PC-9 (cell line): Measurements from ENCODE around the gene AGBL4. TPM values are rescaled to one million over a fixed set of nuclear protein-coding genes. Genes with fewer than 3 reads are reported as not detected.

ENCODE experiments used
- BruUV-seq: library from RNA; stranded (reverse); fragments of 400-500 nt; replicated peaks from 2 replicates; lab custom pipeline; 2021; lab: Mats Ljungman, UMichigan
- CTCF ChIA-PET: fragments of 300-600 bp; sonication (Branson Sonifier 250); formaldehyde crosslinking; loops from one replicate; lab custom pipeline; 2022; ENCODE audit warnings: antibody characterized with exemption; lab: Charles Lee
- POLR2A ChIA-PET: fragments of 300-600 bp; sonication (Branson Sonifier 250); formaldehyde crosslinking; loops from one replicate; lab custom pipeline; 2022; ENCODE audit warnings: antibody characterized with exemption; ENCODE audit not compliant: unreplicated experiment; lab: Charles Lee
- DNase-seq, 2 experiments: peaks; one replicate each; pipeline versions ENCODE4 v3.0.0 to v3.0.0-alpha.2; 2015 to 2022; ENCODE audit warnings: mixed read lengths in 1 of 2
- H2AFZ ChIP-seq: fragments of 200-600 bp; sonication (generic); 2 replicates; pipeline ENCODE4 v1.8.1; 2017; ENCODE audit warnings: antibody characterized with exemption
- H3F3A ChIP-seq: fragments of 200-600 bp; sonication (generic); 2 replicates; pipeline ENCODE4 v1.8.1; 2017; ENCODE audit warnings: antibody characterized with exemption, mild to moderate bottlenecking, low read depth; ENCODE audit not compliant: insufficient read depth
- H3K27ac ChIP-seq: fragments of 200-600 bp; sonication (generic); 2 replicates; pipeline ENCODE4 v1.6.1; 2016; ENCODE audit warnings: mixed run types
- H3K27me3 ChIP-seq: fragments of 200-600 bp; sonication (generic); 2 replicates; pipeline ENCODE4 v1.6.1; 2016; ENCODE audit warnings: low read depth, mixed run types; ENCODE audit not compliant: insufficient read depth
- H3K36me3 ChIP-seq: fragments of 200-600 bp; sonication (generic); 2 replicates; pipeline ENCODE4 v1.6.1; 2016; ENCODE audit warnings: low read depth, mixed run types
- H3K4me1 ChIP-seq: fragments of 200-600 bp; sonication (generic); replicated peaks from 2 replicates; pipeline ENCODE4 v1.6.1; 2016; ENCODE audit warnings: mixed run types; ENCODE audit not compliant: insufficient read depth
- H3K4me2 ChIP-seq: fragments of 200-600 bp; sonication (generic); 2 replicates; pipeline ENCODE4 v1.6.1; 2017; ENCODE audit warnings: mixed run types
- H3K4me3 ChIP-seq: fragments of 200-600 bp; sonication (generic); 2 replicates; pipeline ENCODE4 v1.6.1; 2016; ENCODE audit warnings: mixed run types
- H3K79me2 ChIP-seq: fragments of 200-600 bp; sonication (generic); 2 replicates; pipeline ENCODE4 v1.6.1; 2017; ENCODE audit warnings: low read depth, mixed run types
- H3K9me2 ChIP-seq: fragments of 200-600 bp; sonication (generic); 2 replicates; pipeline ENCODE4 v1.8.1; 2017; ENCODE audit warnings: mild to moderate bottlenecking; ENCODE audit not compliant: insufficient read depth
- H3K9me3 ChIP-seq: fragments of 200-600 bp; sonication (generic); 2 replicates; pipeline ENCODE4 v1.8.1; 2016; ENCODE audit warnings: low read depth; ENCODE audit not compliant: insufficient read depth
- H4K20me1 ChIP-seq: fragments of 200-600 bp; sonication (generic); 2 replicates; pipeline ENCODE4 v1.8.1; 2017; ENCODE audit not compliant: insufficient read depth
- CTCF ChIP-seq: fragments of 200-600 bp; sonication (generic); conservative IDR thresholded peaks from 2 replicates; pipeline ENCODE4 v1.6.1; 2017; ENCODE audit warnings: mixed run types, antibody characterized with exemption, mild to moderate bottlenecking, moderate library complexity
- EZH2 ChIP-seq: fragments of 200-600 bp; sonication (generic); IDR thresholded peaks from 2 replicates; pipeline ENCODE4 v1.8.0; 2017; ENCODE audit warnings: antibody characterized with exemption, low read depth
- intact Hi-C: fragments of 100-400 bp; cut with micrococcal nuclease; formaldehyde crosslinking; loops from one replicate; pipeline ENCODE4 v1.10.0; 2022; ENCODE audit not compliant: unreplicated experiment
- total RNA-seq: library from RNA; stranded (reverse); gene quantifications from 2 replicates; pipeline ENCODE4 v1.2.3, GENCODE V29; 2021

Gene AGBL4
- total RNA-seq, 1 experiment from 2014 or later, result not detected

DNA sequence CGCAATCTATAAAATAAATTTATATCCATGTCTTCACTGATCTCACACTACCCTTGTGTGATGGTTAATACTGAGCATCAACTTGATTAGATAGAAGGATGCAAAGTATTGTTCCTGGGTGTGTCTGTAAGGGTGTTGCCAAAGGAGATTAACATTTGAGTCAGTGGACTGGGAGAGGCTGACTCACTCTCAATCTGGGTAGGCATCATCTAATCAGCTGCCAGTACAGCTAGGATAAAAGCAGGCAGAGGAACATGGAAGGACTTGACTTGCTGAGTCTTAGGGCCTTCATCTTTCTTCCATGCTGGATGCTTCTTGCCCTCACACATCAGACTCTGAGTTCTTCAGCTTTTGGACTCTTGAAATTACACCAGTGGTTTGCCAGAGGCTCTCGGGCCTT is 615.4 kb downstream of the AGBL4 start:
- Histone ChIP-seq H4K20me1 (no peaks in the 10 kb centered on the region), H3K4me2 (no peak overlapping the region), H3K9me2 (no peaks in the 10 kb centered on the region), H3F3A (no peaks in the 10 kb centered on the region), H2AFZ (no peak overlapping the region), H3K79me2 (no peaks in the 10 kb centered on the region), H3K4me3 (no peak overlapping the region), H3K27ac (no peak overlapping the region), H3K9me3 (no peaks in the 10 kb centered on the region), H3K27me3 (no peaks in the 10 kb centered on the region), H3K4me1 (no peaks in the 10 kb centered on the region), H3K36me3 (no peaks in the 10 kb centered on the region)
- intact Hi-C loops, result no loop called here
- TF ChIP-seq EZH2 (no peak), CTCF (no peak)
- ChIA-PET CTCF (no interaction called here), POLR2A (no interaction called here)
- no peak for DNase-seq
- no TSS peak for BruUV-seq

DNA sequence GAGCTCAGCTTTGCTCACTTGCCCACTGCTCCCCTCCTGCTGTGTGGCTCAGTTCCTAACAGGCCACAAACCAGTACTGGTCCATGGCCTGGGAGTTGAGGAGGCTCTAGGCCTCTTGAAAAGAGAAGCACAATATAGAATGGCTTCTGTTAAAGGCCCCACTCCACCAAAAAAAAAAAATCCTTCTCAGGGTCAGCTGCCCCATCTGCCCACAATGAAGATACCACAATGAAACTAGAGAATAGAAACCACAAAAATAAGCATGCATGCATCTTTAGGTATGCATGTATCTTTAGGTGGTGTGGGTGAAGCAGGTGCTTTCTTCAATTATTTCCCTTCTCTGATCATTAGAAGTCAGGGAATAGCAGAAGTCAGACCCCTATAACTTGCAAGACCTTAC is 626.7 kb downstream of the AGBL4 start:
- TF ChIP-seq CTCF, result no peak
- TF ChIP-seq EZH2, result no peak
- Histone ChIP-seq H4K20me1 (no peaks in the 10 kb centered on the region), H3K79me2 (no peaks in the 10 kb centered on the region), H3K36me3 (no peaks in the 10 kb centered on the region), H3K4me2 (no peak overlapping the region), H3K4me3 (no peak overlapping the region), H3K4me1 (no peaks in the 10 kb centered on the region), H3K9me2 (no peaks in the 10 kb centered on the region), H3F3A (no peaks in the 10 kb centered on the region), H3K27ac (no peak overlapping the region), H3K9me3 (no peaks in the 10 kb centered on the region), H3K27me3 (no peaks in the 10 kb centered on the region), H2AFZ (no peak overlapping the region)
- no peak for DNase-seq
- ChIA-PET POLR2A (no interaction called here), CTCF (no interaction called here)
- BruUV-seq, result no TSS peak
- intact Hi-C loops, result no loop called here

DNA sequence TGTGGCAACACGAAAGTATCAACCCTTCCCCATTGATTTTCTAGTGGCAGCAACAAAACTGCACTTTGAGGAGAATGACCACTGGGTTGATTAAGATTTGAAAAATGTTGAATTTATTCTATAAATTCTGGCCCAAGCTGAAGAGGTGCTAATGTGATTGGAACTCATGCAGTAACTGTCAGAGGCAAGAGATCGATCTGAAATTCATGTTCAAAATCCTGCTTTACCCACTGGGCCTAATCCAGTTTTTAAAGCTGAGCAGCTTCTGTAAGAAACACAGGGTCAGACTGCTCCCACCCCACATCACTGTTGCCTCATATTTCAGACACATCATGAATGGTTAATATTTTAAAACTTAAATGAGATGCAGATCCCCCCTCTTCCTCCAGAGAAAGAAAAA is 629.6 kb downstream of the AGBL4 start:
- POLR2A ChIA-PET, result no interaction called here
- no peak for DNase-seq
- CTCF ChIA-PET, result no interaction called here
- Histone ChIP-seq H3K79me2 (no peaks in the 10 kb centered on the region), H3K9me2 (peaks cover 2% of the 10 kb centered on the region; the same call in 1 of the 2 replicates), H3K27me3 (no peaks in the 10 kb centered on the region), H2AFZ (no peak overlapping the region), H3K4me1 (no peaks in the 10 kb centered on the region), H3K4me3 (no peak overlapping the region), H3F3A (no peaks in the 10 kb centered on the region), H3K27ac (no peak overlapping the region), H3K4me2 (no peak overlapping the region), H3K9me3 (no peaks in the 10 kb centered on the region), H4K20me1 (no peaks in the 10 kb centered on the region), H3K36me3 (no peaks in the 10 kb centered on the region)
- TF ChIP-seq EZH2, result no peak
- TF ChIP-seq CTCF, result no peak
- BruUV-seq, result no TSS peak
- intact Hi-C loops, result no loop called here
